GM12891 (cell line): ENCODE results near the gene SLITRK5.

ENCODE experiments used
- POLR2A ChIP-seq: IDR thresholded peaks from 2 replicates; pipeline ENCODE4 v1.6.1; 2011; ENCODE audit warnings: low read depth, low read length, control low read depth
- POLR2AphosphoS5 ChIP-seq: IDR thresholded peaks from 2 replicates; pipeline ENCODE4 v1.6.1; 2011; ENCODE audit warnings: low read depth, low read length, control low read depth
- TAF1 ChIP-seq: IDR thresholded peaks from 2 replicates; pipeline ENCODE4 v1.6.1; 2011; ENCODE audit warnings: low read depth, low read length, control low read depth

GRCh38 chr13:87684850-87685742, 13.9 kb downstream of the SLITRK5 start:
- TF ChIP-seq POLR2AphosphoS5 (no peak), POLR2A (no peak), TAF1 (no peak)
